HepG2 (cell line): ENCODE results near the gene PLPP3. TPM values are rescaled to one million over a fixed set of nuclear protein-coding genes. Genes with fewer than 3 reads are reported as not detected.

Source experiments
- FOSL2 ChIP-seq: sonication (generic); formaldehyde crosslinking; IDR thresholded peaks from 2 replicates; pipeline ENCODE4 v1.4.0; 2020; ENCODE audit warnings: missing genetic modification reagents
- FOXA3 ChIP-seq: IDR thresholded peaks from 2 replicates; pipeline ENCODE4 v1.6.1; 2016; ENCODE audit warnings: missing genetic modification reagents, missing compliant biosample characterization
- FOXK1 ChIP-seq: sonication (generic); formaldehyde crosslinking; IDR thresholded peaks from 2 replicates; pipeline ENCODE4 v1.4.0; 2020; ENCODE audit warnings: low read depth, missing genetic modification reagents, borderline replicate concordance
- HOXA9 ChIP-seq: sonication (generic); formaldehyde crosslinking; IDR thresholded peaks from 2 replicates; pipeline ENCODE4 v1.8.1; 2022; ENCODE audit warnings: missing genetic modification reagents, mild to moderate bottlenecking, moderate library complexity, borderline replicate concordance
- MED13 ChIP-seq: sonication (generic); formaldehyde crosslinking; IDR thresholded peaks from 2 replicates; pipeline ENCODE4 v1.5.0; 2020; ENCODE audit warnings: missing genetic modification reagents
- PRMT3 ChIP-seq: sonication (generic); formaldehyde crosslinking; IDR thresholded peaks from 2 replicates; pipeline ENCODE4 v1.8.1; 2022; ENCODE audit warnings: low read depth, mild to moderate bottlenecking, moderate library complexity, missing genetic modification reagents, borderline replicate concordance
- RARA ChIP-seq: IDR thresholded peaks from 2 replicates; pipeline ENCODE4 v1.6.1; 2016; ENCODE audit warnings: missing genetic modification reagents, missing compliant biosample characterization
- SALL1 ChIP-seq: sonication (generic); formaldehyde crosslinking; IDR thresholded peaks from 2 replicates; pipeline ENCODE4 v1.8.0; 2022; ENCODE audit warnings: mild to moderate bottlenecking, missing genetic modification reagents
- SAP130 ChIP-seq: IDR thresholded peaks from 2 replicates; pipeline ENCODE4 v1.6.1; 2016; ENCODE audit warnings: low read depth
- ZFP82 ChIP-seq: sonication (generic); formaldehyde crosslinking; IDR thresholded peaks from 2 replicates; pipeline ENCODE4 v1.5.1; 2020; ENCODE audit warnings: mild to moderate bottlenecking, missing genetic modification reagents, borderline replicate concordance
- ZNF232 ChIP-seq: sonication (generic); formaldehyde crosslinking; IDR thresholded peaks from 2 replicates; pipeline ENCODE4 v1.4.0; 2020; ENCODE audit warnings: missing genetic modification reagents, borderline replicate concordance
- ZNF331 ChIP-seq: sonication (generic); formaldehyde crosslinking; IDR thresholded peaks from 2 replicates; pipeline ENCODE4 v1.4.0; 2020; ENCODE audit warnings: missing genetic modification reagents
- ZNF33B ChIP-seq: sonication (generic); formaldehyde crosslinking; IDR thresholded peaks from 2 replicates; pipeline ENCODE4 v1.5.1; 2020; ENCODE audit warnings: mild to moderate bottlenecking, missing genetic modification reagents
- ZNF652 ChIP-seq: IDR thresholded peaks from 2 replicates; pipeline ENCODE4 v1.6.1; 2016; ENCODE audit warnings: low read depth, borderline replicate concordance
- ZNF766 ChIP-seq: sonication (generic); formaldehyde crosslinking; IDR thresholded peaks from 2 replicates; pipeline ENCODE4 v1.5.0; 2020; ENCODE audit warnings: missing genetic modification reagents, borderline replicate concordance
- ZNF788 ChIP-seq: sonication (generic); formaldehyde crosslinking; IDR thresholded peaks from 2 replicates; pipeline ENCODE4 v1.5.0; 2020; ENCODE audit warnings: mild to moderate bottlenecking, missing genetic modification reagents, borderline replicate concordance
- polyA plus RNA-seq, 8 experiments: library from polyadenylated mRNA; depleted of rRNA in 3 of 8; stranded (reverse) in 7 of 8; unstranded in 1 of 8; fragments of >200 nt; fragmentation: Illumina TruSeq in 4 of 8; extraction: Trizol in 4 of 8; gene quantifications; 2 replicates each; pipeline versions ENCODE4 v1.2.1 to v1.2.3, GENCODE V29; 2011 to 2016; ENCODE audit warnings: low read depth in 4 of 8, missing spikeins in 1 of 8, mixed read lengths in 1 of 8; ENCODE audit not compliant: insufficient read depth in 1 of 8
- total RNA-seq, 5 experiments: library from RNA; depleted of rRNA; stranded (reverse); fragments of >200 nt; fragmentation: Illumina TruSeq; extraction: Trizol; gene quantifications; 2 replicates each; pipeline ENCODE4 v1.2.3, GENCODE V29; 2016; ENCODE audit warnings: low read depth in 1 of 5
- TF ChIP-seq, protein P1 (sequence below): sonication (generic); formaldehyde crosslinking; IDR thresholded peaks from 2 replicates; pipeline ENCODE4 v1.4.0; 2020; ENCODE audit warnings: missing genetic modification reagents, borderline replicate concordance
- TF ChIP-seq, protein P2 (sequence below): sonication (generic); formaldehyde crosslinking; IDR thresholded peaks from 2 replicates; pipeline ENCODE4 v1.4.0; 2020; ENCODE audit warnings: missing genetic modification reagents
- TF ChIP-seq, protein P3 (sequence below): IDR thresholded peaks from 2 replicates; pipeline ENCODE4 v1.6.1; 2016
- TF ChIP-seq, protein P4 (sequence below): IDR thresholded peaks from 2 replicates; pipeline ENCODE4 v1.6.1; 2016; ENCODE audit warnings: mild to moderate bottlenecking
- TF ChIP-seq, protein P5 (sequence below): sonication (generic); formaldehyde crosslinking; IDR thresholded peaks from 2 replicates; pipeline ENCODE4 v1.4.0; 2020; ENCODE audit warnings: mild to moderate bottlenecking, low read depth, missing genetic modification reagents

PLPP3 gene
- total and polyA plus RNA-seq, 2 of the 13 experiments (the other 11 are each of a cell fraction or from before 2014, with no cell fraction given) = 49.7 to 65.8 TPM

DNA sequence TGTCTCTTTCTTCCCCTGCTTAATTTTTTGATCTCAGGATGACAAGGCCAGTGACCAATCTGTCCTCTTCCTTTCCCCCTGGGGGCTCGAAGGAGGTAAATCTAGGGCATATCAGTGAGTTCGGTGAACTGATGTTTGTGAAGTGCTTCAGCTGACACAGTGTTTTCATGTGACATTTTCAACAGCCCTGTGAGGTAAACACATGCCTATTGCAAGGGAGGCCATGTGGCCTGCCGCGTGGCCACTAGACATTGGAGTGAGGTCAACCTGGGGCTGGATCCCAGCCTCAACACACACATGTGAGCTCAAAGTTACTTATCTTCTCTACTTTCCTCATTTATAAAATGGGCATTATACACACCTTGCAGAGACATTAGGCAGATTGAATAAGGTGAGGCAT is 126.3 kb downstream of the PLPP3 start (continued):
- TF ChIP-seq, protein P1, sequence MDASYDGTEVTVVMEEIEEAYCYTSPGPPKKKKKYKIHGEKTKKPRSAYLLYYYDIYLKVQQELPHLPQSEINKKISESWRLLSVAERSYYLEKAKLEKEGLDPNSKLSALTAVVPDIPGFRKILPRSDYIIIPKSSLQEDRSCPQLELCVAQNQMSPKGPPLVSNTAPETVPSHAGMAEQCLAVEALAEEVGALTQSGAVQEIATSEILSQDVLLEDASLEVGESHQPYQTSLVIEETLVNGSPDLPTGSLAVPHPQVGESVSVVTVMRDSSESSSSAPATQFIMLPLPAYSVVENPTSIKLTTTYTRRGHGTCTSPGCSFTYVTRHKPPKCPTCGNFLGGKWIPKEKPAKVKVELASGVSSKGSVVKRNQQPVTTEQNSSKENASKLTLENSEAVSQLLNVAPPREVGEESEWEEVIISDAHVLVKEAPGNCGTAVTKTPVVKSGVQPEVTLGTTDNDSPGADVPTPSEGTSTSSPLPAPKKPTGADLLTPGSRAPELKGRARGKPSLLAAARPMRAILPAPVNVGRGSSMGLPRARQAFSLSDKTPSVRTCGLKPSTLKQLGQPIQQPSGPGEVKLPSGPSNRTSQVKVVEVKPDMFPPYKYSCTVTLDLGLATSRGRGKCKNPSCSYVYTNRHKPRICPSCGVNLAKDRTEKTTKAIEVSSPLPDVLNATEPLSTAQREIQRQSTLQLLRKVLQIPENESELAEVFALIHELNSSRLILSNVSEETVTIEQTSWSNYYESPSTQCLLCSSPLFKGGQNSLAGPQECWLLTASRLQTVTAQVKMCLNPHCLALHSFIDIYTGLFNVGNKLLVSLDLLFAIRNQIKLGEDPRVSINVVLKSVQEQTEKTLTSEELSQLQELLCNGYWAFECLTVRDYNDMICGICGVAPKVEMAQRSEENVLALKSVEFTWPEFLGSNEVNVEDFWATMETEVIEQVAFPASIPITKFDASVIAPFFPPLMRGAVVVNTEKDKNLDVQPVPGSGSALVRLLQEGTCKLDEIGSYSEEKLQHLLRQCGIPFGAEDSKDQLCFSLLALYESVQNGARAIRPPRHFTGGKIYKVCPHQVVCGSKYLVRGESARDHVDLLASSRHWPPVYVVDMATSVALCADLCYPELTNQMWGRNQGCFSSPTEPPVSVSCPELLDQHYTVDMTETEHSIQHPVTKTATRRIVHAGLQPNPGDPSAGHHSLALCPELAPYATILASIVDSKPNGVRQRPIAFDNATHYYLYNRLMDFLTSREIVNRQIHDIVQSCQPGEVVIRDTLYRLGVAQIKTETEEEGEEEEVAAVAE (CRISPR knock-in tag) = peak; percentile 45; the same call in 1 of the 2 replicates
- TF ChIP-seq ZNF232 (CRISPR knock-in tag) = 0 out of 2 replicates have a peak, but pooled peaks have one; percentile 37
- TF ChIP-seq PRMT3 = no peak
- TF ChIP-seq ZNF652 = 0 out of 2 replicates have a peak, but pooled peaks have one; percentile 22
- no peak for TF ChIP-seq ZNF33B (CRISPR knock-in tag)
- TF ChIP-seq RARA = peak; percentile 78
- no peak for TF ChIP-seq HOXA9 (CRISPR knock-in tag)
- TF ChIP-seq, protein P2, sequence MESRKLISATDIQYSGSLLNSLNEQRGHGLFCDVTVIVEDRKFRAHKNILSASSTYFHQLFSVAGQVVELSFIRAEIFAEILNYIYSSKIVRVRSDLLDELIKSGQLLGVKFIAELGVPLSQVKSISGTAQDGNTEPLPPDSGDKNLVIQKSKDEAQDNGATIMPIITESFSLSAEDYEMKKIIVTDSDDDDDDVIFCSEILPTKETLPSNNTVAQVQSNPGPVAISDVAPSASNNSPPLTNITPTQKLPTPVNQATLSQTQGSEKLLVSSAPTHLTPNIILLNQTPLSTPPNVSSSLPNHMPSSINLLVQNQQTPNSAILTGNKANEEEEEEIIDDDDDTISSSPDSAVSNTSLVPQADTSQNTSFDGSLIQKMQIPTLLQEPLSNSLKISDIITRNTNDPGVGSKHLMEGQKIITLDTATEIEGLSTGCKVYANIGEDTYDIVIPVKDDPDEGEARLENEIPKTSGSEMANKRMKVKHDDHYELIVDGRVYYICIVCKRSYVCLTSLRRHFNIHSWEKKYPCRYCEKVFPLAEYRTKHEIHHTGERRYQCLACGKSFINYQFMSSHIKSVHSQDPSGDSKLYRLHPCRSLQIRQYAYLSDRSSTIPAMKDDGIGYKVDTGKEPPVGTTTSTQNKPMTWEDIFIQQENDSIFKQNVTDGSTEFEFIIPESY (CRISPR knock-in tag) = peak; percentile 88
- TF ChIP-seq ZNF331 (CRISPR knock-in tag) = 0 out of 2 replicates have a peak, but pooled peaks have one; percentile 17
- no peak for TF ChIP-seq ZNF766 (CRISPR knock-in tag)
- TF ChIP-seq, protein P3, sequence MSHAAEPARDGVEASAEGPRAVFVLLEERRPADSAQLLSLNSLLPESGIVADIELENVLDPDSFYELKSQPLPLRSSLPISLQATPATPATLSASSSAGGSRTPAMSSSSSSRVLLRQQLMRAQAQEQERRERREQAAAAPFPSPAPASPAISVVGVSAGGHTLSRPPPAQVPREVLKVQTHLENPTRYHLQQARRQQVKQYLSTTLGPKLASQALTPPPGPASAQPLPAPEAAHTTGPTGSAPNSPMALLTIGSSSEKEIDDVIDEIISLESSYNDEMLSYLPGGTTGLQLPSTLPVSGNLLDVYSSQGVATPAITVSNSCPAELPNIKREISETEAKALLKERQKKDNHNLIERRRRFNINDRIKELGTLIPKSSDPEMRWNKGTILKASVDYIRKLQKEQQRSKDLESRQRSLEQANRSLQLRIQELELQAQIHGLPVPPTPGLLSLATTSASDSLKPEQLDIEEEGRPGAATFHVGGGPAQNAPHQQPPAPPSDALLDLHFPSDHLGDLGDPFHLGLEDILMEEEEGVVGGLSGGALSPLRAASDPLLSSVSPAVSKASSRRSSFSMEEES (CRISPR knock-in tag) = peak; percentile 77
- TF ChIP-seq FOSL2 (CRISPR knock-in tag) = peak; percentile 11; the same call in 1 of the 2 replicates
- TF ChIP-seq, protein P4, sequence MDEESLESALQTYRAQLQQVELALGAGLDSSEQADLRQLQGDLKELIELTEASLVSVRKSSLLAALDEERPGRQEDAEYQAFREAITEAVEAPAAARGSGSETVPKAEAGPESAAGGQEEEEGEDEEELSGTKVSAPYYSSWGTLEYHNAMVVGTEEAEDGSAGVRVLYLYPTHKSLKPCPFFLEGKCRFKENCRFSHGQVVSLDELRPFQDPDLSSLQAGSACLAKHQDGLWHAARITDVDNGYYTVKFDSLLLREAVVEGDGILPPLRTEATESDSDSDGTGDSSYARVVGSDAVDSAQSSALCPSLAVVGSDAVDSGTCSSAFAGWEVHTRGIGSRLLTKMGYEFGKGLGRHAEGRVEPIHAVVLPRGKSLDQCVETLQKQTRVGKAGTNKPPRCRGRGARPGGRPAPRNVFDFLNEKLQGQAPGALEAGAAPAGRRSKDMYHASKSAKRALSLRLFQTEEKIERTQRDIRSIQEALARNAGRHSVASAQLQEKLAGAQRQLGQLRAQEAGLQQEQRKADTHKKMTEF (CRISPR knock-in tag) = peak; percentile 52; the same call in 1 of the 2 replicates
- no peak for TF ChIP-seq MED13
- no peak for TF ChIP-seq ZNF788 (CRISPR knock-in tag)
- peak; percentile 76; the same call in 1 of the 2 replicates for TF ChIP-seq FOXK1
- peak; percentile 71 for TF ChIP-seq FOXA3 (CRISPR knock-in tag)
- TF ChIP-seq SAP130 (CRISPR knock-in tag) = peak; percentile 67; the same call in 1 of the 2 replicates
- TF ChIP-seq ZFP82 (CRISPR knock-in tag) = no peak
- peak; percentile 70; the same call in 1 of the 2 replicates for TF ChIP-seq SALL1 (CRISPR knock-in tag)
- TF ChIP-seq, protein P5, sequence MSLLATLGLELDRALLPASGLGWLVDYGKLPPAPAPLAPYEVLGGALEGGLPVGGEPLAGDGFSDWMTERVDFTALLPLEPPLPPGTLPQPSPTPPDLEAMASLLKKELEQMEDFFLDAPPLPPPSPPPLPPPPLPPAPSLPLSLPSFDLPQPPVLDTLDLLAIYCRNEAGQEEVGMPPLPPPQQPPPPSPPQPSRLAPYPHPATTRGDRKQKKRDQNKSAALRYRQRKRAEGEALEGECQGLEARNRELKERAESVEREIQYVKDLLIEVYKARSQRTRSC (CRISPR knock-in tag) = no peak
